HG02970 (cell line): ENCODE results near the gene S1PR2.
"Not testable (repeated sequence)": the region's sequence is repeated elsewhere in the genome, so short reads cannot be mapped to it uniquely, and the experiment has no call there.

Experiments
- ATAC-seq: cut with Tn5 transposase; IDR thresholded peaks from one replicate; pipeline ENCODE4 v1.9.1; 2021; ENCODE audit warnings: mild to moderate bottlenecking, moderate library complexity, moderate number of reproducible peaks; ENCODE audit not compliant: unreplicated experiment, low FRiP score

S1PR2 gene

GRCh38 chr19:10226376-10227025, 4.6 kb downstream of the S1PR2 start:
- no peak for ATAC-seq

GRCh38 chr19:10226021-10226375, 5.1 kb downstream of the S1PR2 start:
- no peak for ATAC-seq

- no peak for ATAC-seq
Measured at GRCh38 chr19:10224337-10224736, 6.8 kb downstream of the S1PR2 start.

GRCh38 chr19:10223488-10224213, 7.5 kb downstream of the S1PR2 start:
- ATAC-seq: no peak

GRCh38 chr19:10222201-10222890, 8.8 kb downstream of the S1PR2 start:
- no peak for ATAC-seq

GRCh38 chr19:10220695-10221094, 10.4 kb downstream of the S1PR2 start:
- ATAC-seq: no peak

- ATAC-seq: no peak
Measured at GRCh38 chr19:10219678-10220077, 11.5 kb downstream of the S1PR2 start.

- no peak for ATAC-seq
Measured at GRCh38 chr19:10217085-10217484, 14.0 kb downstream of the S1PR2 start.

GRCh38 chr19:10214784-10215183, 16.3 kb downstream of the S1PR2 start:
- ATAC-seq: no peak

GRCh38 chr19:10211691-10212090, 19.4 kb downstream of the S1PR2 start:
- ATAC-seq: no peak

GRCh38 chr19:10211061-10211460, 20.1 kb downstream of the S1PR2 start:
- no peak for ATAC-seq

- ATAC-seq: no peak
Measured at GRCh38 chr19:10209315-10209714, 21.8 kb downstream of the S1PR2 start.

GRCh38 chr19:10207026-10207425, 24.1 kb downstream of the S1PR2 start:
- no peak for ATAC-seq

- no peak for ATAC-seq
Measured at GRCh38 chr19:10206226-10206885, 24.8 kb downstream of the S1PR2 start.

- no peak for ATAC-seq
Measured at GRCh38 chr19:10205636-10206035, 25.5 kb downstream of the S1PR2 start.

- ATAC-seq: no peak
Measured at GRCh38 chr19:10203686-10204085, 27.4 kb downstream of the S1PR2 start.

GRCh38 chr19:10201176-10201575, 30.0 kb downstream of the S1PR2 start:
- no peak for ATAC-seq

- ATAC-seq: not testable (repeated sequence)
Measured at GRCh38 chr19:10200101-10200500, 31.0 kb downstream of the S1PR2 start.

GRCh38 chr19:10198889-10199644, 32.1 kb downstream of the S1PR2 start:
- not testable (repeated sequence) for ATAC-seq

- peak; percentile 19 for ATAC-seq
Measured at GRCh38 chr19:10195199-10195519, 36.0 kb downstream of the S1PR2 start.
